Stimulated activated CD4-positive, alpha-beta T cell treated with anti-CD3 and anti-CD28 coated beads, Interleukin-1b, Interleukin-23, amount 100 ng/mL, for 48 hours (primary cell): ENCODE data around the gene POLR3G.

Source experiments
- DNase-seq: peaks from one replicate; pipeline ENCODE4 v3.0.0-alpha.2; 2020

POLR3G gene

DNA sequence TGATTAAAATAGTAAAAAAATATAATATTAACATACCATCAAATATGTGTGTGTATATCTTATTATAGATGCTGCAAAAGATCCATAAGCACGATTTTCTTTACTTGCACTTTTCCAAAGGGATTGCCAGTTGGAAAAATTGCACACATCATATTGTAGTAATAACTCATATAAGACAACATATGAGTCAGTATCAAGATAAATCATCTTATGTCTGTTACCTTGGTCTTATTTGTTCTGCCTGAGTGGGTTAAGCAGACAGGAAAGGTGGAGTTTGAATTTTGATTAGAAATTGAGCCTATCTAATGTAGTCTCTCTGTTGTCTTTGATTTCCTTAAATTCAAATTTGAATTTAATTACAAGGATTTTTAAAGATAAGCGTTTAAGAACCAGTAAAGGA is 30.1 kb downstream of the POLR3G start:
- DNase-seq, result no peak

DNA sequence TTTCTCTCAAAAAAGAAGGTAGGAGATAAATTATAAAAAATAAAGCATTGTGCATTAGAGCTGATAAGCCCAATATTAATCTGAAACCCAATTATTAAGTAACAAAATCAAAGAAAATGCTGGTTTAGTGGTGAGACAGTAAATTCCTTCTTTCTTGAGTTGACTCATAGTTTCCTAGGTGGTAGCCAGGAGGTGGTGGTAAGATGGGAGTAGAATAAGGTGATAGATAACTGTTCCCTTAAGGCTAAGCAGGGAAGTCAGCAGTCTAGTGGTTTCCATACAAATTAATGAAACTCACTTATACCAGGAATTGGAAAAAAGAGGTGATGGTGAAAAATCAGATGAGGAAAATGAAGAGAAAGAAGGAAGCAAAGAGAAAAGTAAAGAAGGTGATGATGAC is 31.6 kb downstream of the POLR3G start:
- DNase-seq, result no peak

GRCh38 chr5:90510438-90510837 is 35.8 kb downstream of the POLR3G start:
- no peak for DNase-seq

GRCh38 chr5:90514520-90514919 is 39.9 kb downstream of the POLR3G start:
- DNase-seq, result no peak

- no peak for DNase-seq
These were observed 44.0 kb downstream of the POLR3G start for GRCh38 chr5:90518661-90519060.

DNA sequence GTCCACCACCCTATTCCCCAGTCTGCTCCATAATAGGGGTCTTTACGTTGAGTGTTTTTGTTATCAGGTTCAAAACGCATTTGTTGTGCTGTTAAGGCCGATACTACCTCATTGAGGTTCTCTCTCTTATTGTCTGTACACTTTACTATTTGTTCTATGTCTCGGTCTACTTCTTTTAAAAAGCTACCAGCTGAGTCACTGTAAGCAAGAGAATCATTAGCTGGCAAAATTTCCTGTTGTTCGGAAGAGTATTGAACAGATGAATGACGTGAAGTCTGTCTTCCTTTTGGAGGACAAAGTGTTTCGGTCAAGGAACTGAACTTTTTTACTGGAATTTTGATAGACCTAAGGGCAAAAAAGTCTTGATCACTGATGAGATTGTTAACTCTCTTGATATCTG is 44.4 kb downstream of the POLR3G start:
- no peak for DNase-seq

GRCh38 chr5:90528601-90529193 is 54.0 kb downstream of the POLR3G start:
- DNase-seq, result peak; percentile 10

- DNase-seq, result peak; percentile 94
These were observed 54.7 kb downstream of the POLR3G start, which contains the start of gene LYSMD3 for GRCh38 chr5:90529194-90529938. TSS of gene LYSMD3 (minus strand) at chr5:90529584. CDS start at chr5:90525289, 4,295 bp downstream.

GRCh38 chr5:90529939-90530677 is 55.4 kb downstream of the POLR3G start:
- DNase-seq, result peak; percentile 64

DNA sequence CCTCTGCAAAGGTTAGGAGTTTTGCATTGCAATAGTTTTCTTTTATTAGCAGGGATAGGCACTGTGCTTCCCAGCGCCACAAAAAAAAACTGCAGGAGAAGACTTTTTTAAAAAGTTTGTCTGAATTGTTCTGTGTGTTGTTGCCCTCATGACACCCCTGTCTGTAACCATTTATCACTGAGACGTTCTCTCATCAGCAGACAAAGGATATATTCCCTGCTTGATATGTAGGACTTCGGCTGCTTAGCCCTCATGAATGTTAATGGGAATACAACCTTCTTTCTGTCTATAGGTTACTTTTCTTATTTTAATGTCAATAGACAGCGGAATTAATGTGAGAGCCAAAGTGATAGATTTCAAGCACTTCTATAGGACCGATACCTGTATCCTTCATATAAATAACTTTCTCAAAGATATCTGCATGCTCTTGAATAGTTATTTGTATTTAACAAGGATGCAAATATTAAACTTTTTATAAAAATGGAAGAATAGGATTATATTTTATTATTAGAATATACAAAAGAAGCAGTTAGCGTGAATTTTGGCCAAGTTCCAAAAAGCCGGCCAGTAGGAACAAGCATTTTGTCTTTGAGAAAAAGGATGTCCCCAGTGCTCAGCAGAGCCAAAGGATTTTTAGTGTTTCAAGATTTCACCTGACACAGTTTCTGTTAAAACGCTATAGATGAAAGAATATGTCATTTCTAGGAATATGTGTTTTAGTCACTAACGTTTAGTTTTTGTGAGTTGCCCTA is 56.2 kb downstream of the POLR3G start:
- no peak for DNase-seq

- no peak for DNase-seq
These were observed 59.1 kb downstream of the POLR3G start for GRCh38 chr5:90533794-90534193.

GRCh38 chr5:90534922-90535321 is 60.3 kb downstream of the POLR3G start:
- DNase-seq, result no peak

DNA sequence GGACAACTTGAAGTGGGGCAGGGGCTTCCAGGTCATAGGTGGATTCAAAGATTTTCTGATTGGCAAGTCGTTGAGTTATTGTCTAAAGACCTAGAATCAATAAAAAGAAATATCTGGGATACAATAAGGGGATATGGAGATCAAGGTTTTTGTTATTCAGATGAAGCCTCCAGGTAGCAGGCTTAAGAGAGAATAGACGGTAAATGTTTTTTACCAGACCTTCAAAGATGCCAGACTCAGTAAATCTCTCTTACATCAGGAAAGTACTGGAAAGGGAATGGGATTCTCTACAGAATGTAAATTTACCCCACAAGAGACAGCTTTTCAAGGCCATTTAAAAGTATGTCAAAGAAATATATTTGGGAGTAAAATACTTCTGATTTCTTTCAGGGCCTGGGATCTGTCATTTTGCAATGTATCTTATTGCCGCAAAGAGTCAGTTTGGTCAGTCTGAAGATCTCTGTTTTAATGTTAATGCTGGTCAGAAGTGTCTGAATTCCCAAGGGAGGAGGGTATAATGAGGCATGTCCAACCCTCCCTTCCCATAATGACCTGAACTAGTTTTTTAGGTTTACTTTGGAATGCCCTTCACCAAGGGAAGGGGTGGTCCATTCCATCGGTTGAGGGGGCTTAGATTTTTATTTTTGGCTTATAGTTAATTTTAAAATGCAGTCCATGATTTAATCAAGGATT is 68.3 kb downstream of the POLR3G start:
- DNase-seq, result no peak

DNA sequence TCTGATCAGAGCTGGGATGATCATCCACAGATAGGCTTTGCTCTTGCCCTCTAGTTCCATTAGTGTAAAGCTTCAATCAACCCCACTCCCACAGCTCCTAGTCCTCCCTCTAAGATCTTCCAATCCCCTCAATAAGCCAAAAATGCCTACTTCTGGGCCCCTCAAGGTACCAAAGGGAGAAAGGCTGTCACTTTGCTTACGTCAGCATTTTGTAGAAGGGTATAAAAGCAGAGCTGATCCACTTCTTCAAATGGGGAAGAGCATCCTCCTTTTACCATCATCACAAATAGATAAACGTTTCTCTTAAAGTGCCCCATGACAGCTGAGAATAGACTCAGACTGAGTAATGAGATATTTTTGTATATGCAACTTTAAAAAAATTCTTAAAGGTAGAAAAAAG is 70.8 kb downstream of the POLR3G start:
- no peak for DNase-seq

- no peak for DNase-seq
These were observed 71.7 kb downstream of the POLR3G start for GRCh38 chr5:90546216-90546837.

- no peak for DNase-seq
These were observed 72.4 kb downstream of the POLR3G start for GRCh38 chr5:90547072-90547536.

DNA sequence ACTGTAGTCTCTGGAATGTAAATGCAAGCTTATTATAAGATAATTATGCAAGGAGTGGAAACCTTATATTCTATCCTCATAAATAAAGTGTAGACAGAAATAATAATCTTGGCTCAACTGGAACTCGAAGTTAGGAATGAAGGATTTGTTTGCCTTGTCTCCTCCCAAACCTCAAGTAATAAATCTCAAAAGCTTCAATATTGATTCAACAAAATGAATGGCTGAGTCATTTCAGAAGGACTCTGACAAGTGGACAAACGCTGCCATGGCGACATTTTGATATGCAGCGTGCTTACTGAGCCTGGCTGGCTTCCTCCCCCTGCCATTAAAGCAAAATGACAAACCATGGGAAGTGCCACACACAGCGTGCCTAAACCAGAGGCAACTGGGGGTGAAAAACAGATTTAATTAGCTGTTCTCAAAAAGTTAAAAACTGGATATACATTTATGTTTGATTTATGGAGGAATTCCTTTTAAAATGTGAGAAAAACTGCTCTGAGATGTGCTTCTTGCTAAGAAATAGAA is 73.5 kb downstream of the POLR3G start:
- no peak for DNase-seq

DNA sequence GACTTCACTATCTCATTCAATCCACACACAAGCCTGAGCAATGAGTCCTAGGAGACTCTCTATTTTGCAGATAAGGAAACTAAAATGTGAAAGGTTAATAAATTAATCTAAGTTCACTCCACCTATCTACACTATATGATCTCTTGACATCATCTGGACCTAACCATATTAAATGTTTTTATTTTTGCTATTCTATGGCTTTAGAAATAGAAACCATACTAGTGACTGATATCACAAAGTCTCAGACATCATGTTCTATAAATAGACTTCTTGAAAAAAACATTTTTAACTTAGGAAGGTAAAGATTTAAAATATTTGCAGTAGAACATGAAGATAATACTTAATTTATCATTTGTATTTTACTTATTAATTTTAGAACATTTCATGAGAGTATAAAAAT is 74.6 kb downstream of the POLR3G start:
- no peak for DNase-seq

DNA sequence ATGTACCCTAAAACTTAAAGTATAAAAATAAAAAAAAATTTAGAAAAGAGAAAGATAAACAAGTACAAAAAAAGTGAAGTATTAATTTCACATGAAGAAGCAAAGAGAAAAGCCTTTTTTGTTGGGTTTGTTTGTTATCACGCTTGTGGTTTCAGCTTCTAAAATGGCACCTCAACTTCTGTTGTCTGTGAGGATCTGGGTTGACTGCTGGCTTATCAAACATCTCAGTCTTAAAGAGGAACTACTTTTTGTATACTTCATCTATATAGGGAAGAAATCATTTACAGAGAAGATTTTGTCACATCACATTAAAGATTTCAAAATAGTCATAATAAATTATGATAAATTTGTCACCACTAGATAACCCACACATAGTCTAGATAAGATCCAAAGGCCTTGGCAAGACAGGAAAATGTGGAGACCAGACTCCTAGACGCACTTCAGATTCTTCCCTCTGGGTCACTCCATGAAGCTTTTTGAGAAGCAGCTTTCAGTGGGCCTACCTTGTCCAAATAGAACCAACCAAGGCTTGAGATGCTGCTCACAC is 75.1 kb downstream of the POLR3G start:
- no peak for DNase-seq

DNA sequence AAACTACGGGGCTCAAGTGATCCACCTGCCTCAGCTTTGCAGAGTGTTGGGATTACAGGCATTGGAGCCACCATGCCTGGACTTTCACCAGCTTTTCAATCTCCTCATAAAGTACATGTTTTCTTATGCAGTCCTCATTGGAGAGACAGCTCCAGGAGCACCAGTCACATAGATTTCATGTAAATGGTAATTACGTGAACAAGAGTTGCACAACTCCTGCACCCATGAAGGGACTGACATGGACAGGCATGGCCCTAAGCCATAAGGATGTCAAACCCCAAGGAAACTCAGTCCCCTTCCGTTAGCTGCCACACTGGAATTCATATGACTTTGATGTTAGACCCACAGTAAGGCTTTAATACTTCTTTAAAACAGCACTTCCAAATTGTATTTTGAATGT is 76.3 kb downstream of the POLR3G start:
- DNase-seq, result no peak

- no peak for DNase-seq
These were observed 76.7 kb downstream of the POLR3G start for GRCh38 chr5:90551376-90551775.
